HepG2 (cell line): ENCODE results near the gene SNX9. TPM values are rescaled to one million over a fixed set of nuclear protein-coding genes. Genes with fewer than 3 reads are reported as not detected.

Experiments
- ATM ChIP-seq: fragments of 450-650 bp; IDR thresholded peaks from 2 replicates; pipeline ENCODE4 v1.7.1; 2017; ENCODE audit warnings: mild to moderate bottlenecking, borderline replicate concordance
- HMGXB4 ChIP-seq, 2 experiments: sonication (generic) in 1 of 2; formaldehyde crosslinking in 1 of 2; IDR thresholded peaks; 2 replicates each; pipeline versions ENCODE4 v1.4.0 to v1.6.1; 2018 to 2020; ENCODE audit warnings: missing genetic modification reagents in 2 of 2, borderline replicate concordance in 1 of 2, low read depth in 1 of 2, mild to moderate bottlenecking in 1 of 2, missing biosample characterization in 1 of 2
- KIAA2018 ChIP-seq: sonication (generic); formaldehyde crosslinking; IDR thresholded peaks from 2 replicates; pipeline ENCODE4 v1.5.0; 2020; ENCODE audit warnings: mild to moderate bottlenecking, missing genetic modification reagents, borderline replicate concordance
- STAG1 ChIP-seq: sonication (generic); formaldehyde crosslinking; IDR thresholded peaks from 2 replicates; pipeline ENCODE4 v1.4.0; 2020; ENCODE audit warnings: missing genetic modification reagents
- SYNCRIP ChIP-seq: fragments of 200-400 bp; formaldehyde crosslinking; IDR thresholded peaks from 2 replicates; pipeline ENCODE4 v1.6.1; 2018; ENCODE audit warnings: mild to moderate bottlenecking, low read depth, low read length; ENCODE audit not compliant: insufficient read depth
- XRCC5 ChIP-seq: fragments of 200-400 bp; formaldehyde crosslinking; optimal IDR thresholded peaks from 2 replicates; pipeline ENCODE3; 2017; ENCODE audit warnings: mild to moderate bottlenecking, low read length
- ZNF124 ChIP-seq: sonication (generic); formaldehyde crosslinking; IDR thresholded peaks from 2 replicates; pipeline ENCODE4 v1.4.0; 2020; ENCODE audit warnings: missing genetic modification reagents
- ZNF382 ChIP-seq: sonication (generic); formaldehyde crosslinking; IDR thresholded peaks from 2 replicates; pipeline ENCODE4 v1.5.0; 2020; ENCODE audit warnings: missing genetic modification reagents, mild to moderate bottlenecking, borderline replicate concordance
- polyA plus RNA-seq, 8 experiments: library from polyadenylated mRNA; depleted of rRNA in 3 of 8; stranded (reverse) in 7 of 8; unstranded in 1 of 8; fragments of >200 nt; fragmentation: Illumina TruSeq in 4 of 8; extraction: Trizol in 4 of 8; gene quantifications; 2 replicates each; pipeline versions ENCODE4 v1.2.1 to v1.2.3, GENCODE V29; 2011 to 2016; ENCODE audit warnings: low read depth in 4 of 8, missing spikeins in 1 of 8, mixed read lengths in 1 of 8; ENCODE audit not compliant: insufficient read depth in 1 of 8
- total RNA-seq, 5 experiments: library from RNA; depleted of rRNA; stranded (reverse); fragments of >200 nt; fragmentation: Illumina TruSeq; extraction: Trizol; gene quantifications; 2 replicates each; pipeline ENCODE4 v1.2.3, GENCODE V29; 2016; ENCODE audit warnings: low read depth in 1 of 5

Gene SNX9
- total and polyA plus RNA-seq, 2 of the 13 experiments (the other 11 are each of a cell fraction or from before 2014, with no cell fraction given) = 21.9 to 36.0 TPM

GRCh38 chr6:157982563-157983405 lies 159.7 kb downstream of the SNX9 start (continued):
- TF ChIP-seq ZNF124 (0 out of 2 replicates have a peak, but pooled peaks have one; percentile 28), ATM (no peak), HMGXB4 (CRISPR knock-in tag; IDR thresholded peaks at IDR 0.05; ENCODE audit: borderline replicate concordance in 1 of 2, low read depth in 1 of 2) (peak; percentile 79 to 81; a peak in 3 of 4 replicates), XRCC5 (peak; percentile 50), SYNCRIP (no peak), ZNF382 (CRISPR knock-in tag) (no peak), STAG1 (peak; percentile 68), KIAA2018 (CRISPR knock-in tag) (no peak)
